ENCODE data around the gene THAP11.

THAP11 gene

GRCh38 chr16:67841816-67842508, at the start of gene THAP11:
THAP11 (plus strand) TSS chr16:67842320; CDS start chr16:67842555, 235 bp downstream.
- in situ Hi-C loops (cut with MboI; ENCODE audit: low sequenced_read_pairs), result no loop called here

GRCh38 chr16:67796099-67796718, 45.9 kb upstream of the THAP11 start:
- in situ Hi-C loops (cut with MboI; ENCODE audit: low sequenced_read_pairs), result no loop called here

- in situ Hi-C loops (cut with MboI; ENCODE audit: low sequenced_read_pairs), result no loop called here
These were observed 41.7 kb upstream of the THAP11 start for GRCh38 chr16:67800338-67800926.

- in situ Hi-C loops (cut with MboI; ENCODE audit: low sequenced_read_pairs), result no loop called here
These were observed 40.9 kb upstream of the THAP11 start for GRCh38 chr16:67801241-67801640.

GRCh38 chr16:67801883-67802282, 40.2 kb upstream of the THAP11 start:
- in situ Hi-C loops (cut with MboI; ENCODE audit: low sequenced_read_pairs), result no loop called here

GRCh38 chr16:67803894-67804293, 38.2 kb upstream of the THAP11 start:
- in situ Hi-C loops (cut with MboI; ENCODE audit: low sequenced_read_pairs), result no loop called here

- in situ Hi-C loops (cut with MboI; ENCODE audit: low sequenced_read_pairs), result no loop called here
These were observed 37.1 kb upstream of the THAP11 start for GRCh38 chr16:67804853-67805542.

- in situ Hi-C loops (cut with MboI; ENCODE audit: low sequenced_read_pairs), result no loop called here
These were observed 36.2 kb upstream of the THAP11 start for GRCh38 chr16:67805718-67806427.

GRCh38 chr16:67806428-67807147, 35.5 kb upstream of the THAP11 start, which contains the start of the genes RANBP10 and TSNAXIP1:
RANBP10 (minus strand) TSS chr16:67806560; CDS start chr16:67806536, 24 bp downstream.
TSNAXIP1 (plus strand) TSS chr16:67806889; CDS start chr16:67807150, 261 bp downstream.
- in situ Hi-C loops (cut with MboI; ENCODE audit: low sequenced_read_pairs), result no loop called here

GRCh38 chr16:67807148-67807682, 34.9 kb upstream of the THAP11 start:
- in situ Hi-C loops (cut with MboI; ENCODE audit: low sequenced_read_pairs), result no loop called here

GRCh38 chr16:67811899-67812298, 30.2 kb upstream of the THAP11 start:
- in situ Hi-C loops (cut with MboI; ENCODE audit: low sequenced_read_pairs), result no loop called here

GRCh38 chr16:67814567-67814966, 27.6 kb upstream of the THAP11 start:
- in situ Hi-C loops (cut with MboI; ENCODE audit: low sequenced_read_pairs), result no loop called here

GRCh38 chr16:67820608-67821259, 21.4 kb upstream of the THAP11 start:
- in situ Hi-C loops (cut with MboI; ENCODE audit: low sequenced_read_pairs), result no loop called here

- in situ Hi-C loops (cut with MboI; ENCODE audit: low sequenced_read_pairs), result no loop called here
These were observed 19.6 kb upstream of the THAP11 start for GRCh38 chr16:67822511-67822910.

GRCh38 chr16:67825119-67825518, 17.0 kb upstream of the THAP11 start:
- in situ Hi-C loops (cut with MboI; ENCODE audit: low sequenced_read_pairs), result no loop called here

GRCh38 chr16:67825906-67826305, 16.2 kb upstream of the THAP11 start:
- in situ Hi-C loops (cut with MboI; ENCODE audit: low sequenced_read_pairs), result no loop called here

GRCh38 chr16:67828651-67829050, 13.5 kb upstream of the THAP11 start:
- in situ Hi-C loops (cut with MboI; ENCODE audit: low sequenced_read_pairs), result no loop called here

- in situ Hi-C loops (cut with MboI; ENCODE audit: low sequenced_read_pairs), result no loop called here
These were observed 9.1 kb upstream of the THAP11 start for GRCh38 chr16:67833030-67833414.

All from HL-60/S4 treated with retinoic acid at 250 ng/mL for 4 days and 3 days (cell line).